GM21576 (cell line): ENCODE results near the gene SH3TC2.

Experiments
- ATAC-seq: cut with Tn5 transposase; IDR thresholded peaks from one replicate; pipeline ENCODE4 v1.9.1; 2021; ENCODE audit warnings: mild to moderate bottlenecking, moderate library complexity; ENCODE audit not compliant: unreplicated experiment

Gene SH3TC2

GRCh38 chr5:149002761-149003689, 59.8 kb downstream of the SH3TC2 start:
- no peak for ATAC-seq

DNA sequence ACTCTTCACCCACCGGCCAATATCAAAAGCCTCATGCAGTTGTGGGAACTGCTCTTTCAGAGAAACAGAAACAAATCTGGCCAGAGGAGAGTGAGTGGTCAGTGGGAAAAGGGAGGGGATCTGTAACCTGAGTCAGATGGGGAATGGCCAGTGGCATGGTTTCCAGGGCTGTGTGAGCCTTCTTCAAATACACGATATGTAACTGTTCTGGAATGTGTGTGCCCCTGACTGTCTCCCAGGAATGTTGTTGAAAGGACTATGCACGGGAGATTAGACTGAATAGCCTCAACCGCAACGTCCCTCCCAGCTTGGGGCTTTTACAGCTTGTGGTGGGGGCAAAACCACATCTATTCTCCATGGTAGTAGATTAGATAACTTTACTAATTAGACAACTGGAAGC, 60.8 kb downstream of the SH3TC2 start:
- no peak for ATAC-seq

GRCh38 chr5:149001162-149001561, 61.7 kb downstream of the SH3TC2 start:
- ATAC-seq = no peak

- ATAC-seq = no peak
Measured at GRCh38 chr5:148999741-149000140, 63.1 kb downstream of the SH3TC2 start.

DNA sequence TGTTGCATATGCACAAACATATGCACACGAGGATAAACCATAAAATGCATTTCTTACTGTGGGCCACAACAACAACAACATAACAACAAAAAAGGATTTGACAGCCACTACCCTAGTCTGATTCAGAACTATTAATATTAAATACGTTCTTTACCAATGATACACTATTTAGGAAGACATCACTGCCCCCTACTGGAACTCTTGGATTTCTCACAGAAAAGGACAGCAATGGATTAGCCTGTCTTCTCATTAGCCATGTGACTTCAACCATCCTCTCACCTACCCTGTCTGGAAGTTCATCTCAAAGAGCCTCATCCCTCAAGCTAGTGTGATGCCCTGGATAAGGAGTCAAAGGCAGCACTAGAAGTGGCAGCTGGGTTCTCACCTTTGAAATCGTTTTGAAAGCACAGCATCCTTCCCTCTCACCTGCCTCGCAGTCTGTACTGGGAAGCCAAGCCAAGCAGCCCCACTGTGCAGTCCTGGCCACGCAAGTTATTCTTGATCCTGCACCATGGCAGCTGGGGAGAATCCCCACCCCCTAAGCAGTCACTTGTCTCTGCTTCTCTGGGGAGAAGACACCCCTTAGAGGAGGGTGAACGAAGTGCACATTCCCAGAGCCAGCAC, 64.6 kb downstream of the SH3TC2 start:
- peak; percentile 79 for ATAC-seq

DNA sequence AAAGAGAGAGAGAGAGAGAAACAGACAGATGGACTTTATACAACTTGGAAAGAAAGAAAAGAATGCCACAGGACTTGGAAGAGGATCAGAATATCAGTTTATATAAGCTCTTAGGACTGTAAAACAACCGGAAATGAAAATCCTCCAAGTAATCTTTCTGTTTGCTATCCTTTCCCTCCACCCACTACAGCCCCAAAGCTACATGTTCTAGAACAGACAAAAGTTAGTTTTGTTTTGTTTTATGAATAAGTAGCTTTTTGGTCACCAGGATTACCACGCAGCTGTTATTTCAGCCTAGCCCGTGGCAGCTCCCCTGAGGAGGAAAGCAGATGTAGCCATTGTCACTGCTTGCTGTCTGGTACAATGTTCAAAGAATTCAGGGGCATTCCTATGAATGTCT, 66.6 kb downstream of the SH3TC2 start:
- ATAC-seq = no peak

GRCh38 chr5:148995791-148996190, 67.1 kb downstream of the SH3TC2 start:
- ATAC-seq = no peak

DNA sequence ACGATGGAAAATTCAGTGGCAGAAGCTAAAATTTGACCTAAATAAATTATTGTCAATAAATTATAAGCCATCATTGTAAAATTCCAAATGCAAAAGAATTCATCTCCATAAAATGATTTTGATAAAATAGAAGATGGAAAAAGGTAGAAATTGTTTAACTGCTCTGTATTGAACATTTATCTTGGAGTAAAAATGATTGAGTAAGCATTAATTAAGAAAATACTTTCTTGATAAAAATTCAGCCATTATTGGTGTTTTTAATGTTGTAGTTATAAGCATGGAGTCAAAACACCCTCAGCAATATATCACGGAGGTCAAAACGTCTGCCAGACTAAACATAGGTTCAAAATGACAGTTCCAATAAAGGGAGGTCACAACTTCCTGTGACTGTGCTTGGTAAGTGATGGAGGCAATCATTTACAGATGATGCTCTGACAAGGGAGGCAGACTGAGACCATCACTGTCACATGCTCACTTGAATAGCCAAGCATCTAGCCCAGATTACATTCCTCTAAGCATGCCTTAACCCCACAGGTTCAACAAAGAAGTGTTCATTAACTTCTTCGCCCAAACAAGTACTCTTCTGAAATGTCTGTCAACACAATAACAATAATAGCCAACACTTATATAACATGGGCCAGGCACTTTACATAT, 69.5 kb downstream of the SH3TC2 start:
- ATAC-seq = no peak

DNA sequence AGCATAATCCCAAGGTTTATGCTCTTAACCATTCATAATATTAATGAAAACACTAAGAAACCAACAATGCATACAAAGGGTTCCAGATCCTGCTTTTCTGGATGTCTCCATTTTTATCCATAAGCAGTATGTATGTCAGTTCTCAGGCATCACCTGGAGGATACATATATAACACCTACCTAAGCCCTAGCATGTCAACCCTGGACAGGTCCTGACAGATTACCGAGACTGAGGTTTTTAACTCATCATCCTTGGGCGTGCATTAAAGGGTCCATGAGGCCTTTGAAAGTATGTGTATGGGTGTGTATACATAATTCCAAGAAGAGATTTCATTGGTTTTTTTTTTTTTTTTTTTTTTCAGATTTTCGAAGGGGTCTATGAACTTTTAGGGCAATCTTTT, 70.6 kb downstream of the SH3TC2 start:
- ATAC-seq = no peak

DNA sequence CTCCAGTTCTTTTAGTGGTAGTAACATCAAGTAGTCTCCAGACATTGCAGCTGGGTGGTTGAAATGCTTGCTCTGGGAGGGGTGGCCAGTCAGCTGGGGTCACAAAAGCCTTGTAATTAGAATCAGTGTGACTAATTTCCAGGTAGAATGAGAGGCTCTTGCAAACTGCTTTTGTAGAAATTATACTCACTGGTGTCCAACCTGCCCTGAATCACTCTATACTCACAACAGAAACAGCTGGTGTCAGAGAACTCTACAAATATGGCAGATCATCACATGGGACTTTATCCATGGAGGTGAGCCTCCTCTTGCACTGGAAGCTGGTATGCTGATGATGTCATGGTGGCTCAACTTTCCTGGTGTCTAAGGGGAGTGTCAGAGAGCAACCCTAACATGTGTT, 71.3 kb downstream of the SH3TC2 start:
- no peak for ATAC-seq

DNA sequence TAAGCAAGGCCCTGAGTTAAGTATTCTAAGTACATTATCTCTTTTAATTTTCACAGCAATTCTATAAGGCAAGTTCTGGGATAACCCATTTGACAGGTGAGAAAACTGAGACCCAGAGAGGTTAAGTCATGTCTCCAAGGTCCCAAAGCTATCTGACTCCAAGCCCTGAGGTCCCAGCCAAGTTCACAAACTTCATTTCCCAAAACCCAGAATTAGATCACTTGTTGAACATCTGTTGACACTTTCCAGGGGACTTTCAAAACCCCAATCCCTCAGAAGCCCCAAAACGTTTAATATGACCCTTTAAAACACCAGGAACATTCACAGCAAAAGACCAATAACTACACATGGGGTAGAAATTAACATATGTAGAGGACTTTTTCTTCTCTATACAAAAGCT, 72.0 kb downstream of the SH3TC2 start:
- no peak for ATAC-seq

GRCh38 chr5:148989567-148989966, 73.3 kb downstream of the SH3TC2 start:
- no peak for ATAC-seq

DNA sequence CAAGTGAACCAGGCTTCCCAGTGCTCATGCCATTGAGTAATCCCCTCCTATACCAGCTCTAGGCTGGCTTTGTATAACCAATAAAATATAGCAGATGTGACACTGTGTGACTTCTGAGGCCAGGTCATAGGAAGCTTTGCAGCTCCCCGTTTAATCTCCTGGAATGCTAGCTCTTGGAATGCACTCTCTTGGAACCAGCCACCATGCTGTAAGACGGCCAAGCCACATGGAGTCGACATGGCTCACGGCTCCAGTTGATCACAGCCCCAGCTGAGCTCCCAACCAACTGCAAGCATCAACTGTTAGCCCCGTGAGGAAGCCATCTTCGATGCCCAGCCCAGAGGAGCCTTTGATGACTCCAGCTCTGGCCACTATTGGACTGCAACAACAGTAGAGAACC, 74.5 kb downstream of the SH3TC2 start:
- ATAC-seq = no peak

- no peak for ATAC-seq
Measured at GRCh38 chr5:148986636-148987035, 76.2 kb downstream of the SH3TC2 start.

DNA sequence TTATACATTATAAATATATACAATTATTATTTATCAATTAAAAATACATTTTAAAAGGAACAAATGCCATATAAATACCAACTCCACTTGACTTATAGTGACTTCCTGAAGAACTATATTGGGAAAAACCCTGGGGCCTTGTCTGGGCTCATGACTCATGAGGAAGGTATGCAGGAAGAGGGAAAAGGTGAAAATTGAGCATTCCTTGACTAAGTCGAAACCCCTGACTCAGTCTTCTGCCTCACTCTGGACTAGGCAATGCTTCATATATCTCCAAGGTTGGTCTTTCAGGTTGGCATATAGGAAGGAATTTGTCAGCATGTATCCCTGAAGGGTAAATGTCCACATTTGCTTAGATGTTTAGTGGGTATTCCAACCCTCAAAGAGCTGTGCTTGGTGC, 78.5 kb downstream of the SH3TC2 start:
- ATAC-seq = no peak

DNA sequence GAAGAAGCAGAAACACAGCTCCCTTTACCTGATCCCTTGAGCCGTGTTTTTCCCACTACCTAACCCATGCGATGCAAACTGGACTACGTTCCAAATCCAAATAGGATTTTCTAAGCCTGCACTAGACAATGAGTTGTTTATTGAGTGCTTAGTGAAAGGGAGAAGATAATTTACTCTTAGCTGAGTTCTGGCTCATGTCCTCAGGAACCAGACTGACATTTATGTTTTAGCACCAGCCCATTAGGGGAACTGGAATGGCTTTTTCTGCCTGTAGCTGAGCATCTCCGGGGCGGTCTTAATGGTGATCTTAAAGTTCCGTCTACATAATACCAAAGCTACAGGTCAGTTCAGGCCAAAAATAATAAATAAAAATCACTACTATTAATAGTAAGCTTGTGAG, 81.5 kb downstream of the SH3TC2 start:
- ATAC-seq = no peak

- no peak for ATAC-seq
Measured at GRCh38 chr5:148980731-148981130, 82.1 kb downstream of the SH3TC2 start.

GRCh38 chr5:148979083-148979723, 83.7 kb downstream of the SH3TC2 start:
- no peak for ATAC-seq

DNA sequence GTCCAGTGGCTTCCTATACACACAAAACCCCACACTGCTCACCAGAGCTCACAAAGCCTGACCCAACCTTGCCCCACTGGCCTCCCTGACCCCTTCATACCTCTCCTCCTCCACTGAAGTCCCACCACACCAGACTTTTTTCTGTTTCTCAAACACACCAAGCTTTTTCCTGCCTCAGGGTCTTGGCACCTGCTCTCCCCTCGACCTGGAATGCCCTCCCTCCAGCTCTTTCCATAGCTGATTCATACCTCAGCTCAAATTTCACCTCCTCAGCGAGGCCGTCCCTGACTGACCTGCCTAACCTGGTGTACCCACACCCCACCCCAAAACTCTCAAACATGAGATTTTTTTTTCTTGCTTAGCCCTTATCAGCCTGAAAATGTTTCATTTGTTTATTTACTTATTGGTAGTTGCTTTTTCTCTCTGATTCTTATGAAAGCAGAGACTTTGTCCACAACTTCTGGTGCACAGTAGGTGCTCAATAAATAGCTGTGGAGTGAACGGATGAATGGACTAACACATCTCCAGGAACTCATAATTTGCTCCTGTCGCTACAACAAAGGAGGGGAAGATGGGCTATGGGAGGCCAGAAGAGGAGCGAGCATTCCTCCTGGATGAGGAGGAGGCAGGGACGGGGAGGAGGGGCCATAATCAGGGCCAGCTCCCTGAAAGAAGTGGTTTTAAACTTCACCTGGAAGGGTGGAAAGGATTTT, 84.3 kb downstream of the SH3TC2 start:
- ATAC-seq = no peak

DNA sequence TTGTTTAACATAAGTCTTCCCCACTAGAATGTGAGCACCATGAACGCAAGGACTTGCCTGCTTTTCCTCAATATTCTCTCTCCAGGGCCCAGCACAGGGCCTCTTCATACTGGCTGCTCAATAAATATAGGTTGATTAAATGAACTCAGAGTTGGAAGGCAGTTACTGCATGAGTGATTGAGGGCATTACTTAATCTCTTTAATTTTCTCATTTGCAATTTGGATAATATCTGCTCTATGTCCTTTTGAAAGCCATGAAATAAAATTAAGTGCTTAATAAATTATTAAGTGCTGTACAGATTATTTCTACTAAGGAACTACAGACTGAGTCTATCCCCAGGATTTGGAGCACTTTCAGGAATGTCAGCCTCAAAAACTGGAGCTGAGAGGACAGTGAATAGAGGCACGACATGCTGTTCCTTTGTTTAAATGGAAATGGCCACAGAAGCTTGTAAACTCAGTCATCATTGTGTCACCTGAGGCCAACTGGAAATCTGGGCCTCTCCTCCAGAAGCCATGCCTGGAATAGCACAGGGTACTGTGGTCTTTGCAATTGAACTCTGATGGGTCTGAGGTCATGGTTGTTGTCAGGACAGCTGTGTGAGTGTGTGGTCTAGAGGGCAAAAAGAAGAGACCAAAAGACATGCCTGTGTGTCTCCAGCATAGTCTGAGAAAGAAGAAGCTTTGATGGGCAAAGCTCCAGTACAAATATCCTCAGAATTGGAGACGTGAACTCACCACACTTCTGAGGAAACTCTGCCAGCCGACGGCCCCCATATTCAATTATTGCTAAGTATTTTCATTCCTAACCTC, 86.1 kb downstream of the SH3TC2 start:
- ATAC-seq = no peak
